HepG2 (cell line): Measurements from ENCODE around the gene C16orf54. TPM values are rescaled to one million over a fixed set of nuclear protein-coding genes. Genes with fewer than 3 reads are reported as not detected.
A peak's percentile ranks its signal among the peaks of the same experiment; 100 is the strongest.

ENCODE experiments used
- ATAC-seq: fragments of 200-7000 bp; cut with Tn5 transposase; 3 replicates; pipeline ENCODE4 v1.9.1; 2020; ENCODE audit warnings: mild to moderate bottlenecking, moderate library complexity
- BruUV-seq: library from RNA; stranded (reverse); fragments of 400-500 nt; replicated peaks from 2 replicates; lab custom pipeline; 2021; lab: Mats Ljungman, UMichigan
- CTCF ChIA-PET: fragments of 300-600 bp; formaldehyde crosslinking; extraction: SDS; loops from one replicate; lab custom pipeline; 2021; ENCODE audit warnings: low total read pairs, inconsistent platforms, low intra/inter-chr PET ratio; lab: Yijun Ruan, JAX
- POLR2A ChIA-PET: fragments of 350-600 bp; sonication (Branson Sonifier 250); formaldehyde crosslinking; loops from one replicate; lab custom pipeline; 2020; ENCODE audit warnings: antibody characterized with exemption, inconsistent platforms; lab: Yijun Ruan, JAX
- DNase-seq: peaks from one replicate; pipeline ENCODE4 v3.0.0-alpha.2; 2015; ENCODE audit warnings: low spot score
- FAIRE-seq: peaks from 3 replicates; lab custom pipeline; 2011; peaks lifted over from hg19 to GRCh38; lab: Jason Lieb, UNC
- H2AFZ ChIP-seq: one replicate; pipeline ENCODE4 v1.6.1; 2011; ENCODE audit warnings: low read length, inconsistent platforms
- H3K27ac ChIP-seq: fragments of 300-600 bp; 3 replicates; pipeline ENCODE4 v1.8.0; 2011; ENCODE audit warnings: mixed run types, mild to moderate bottlenecking, mixed read lengths, low read length, inconsistent platforms; ENCODE audit not compliant: insufficient read depth; ENCODE audit errors: extremely low read length
- H3K27me3 ChIP-seq, 2 experiments: fragments of 200-600 bp in 1 of 2; 2 replicates in 1 of 2; 3 replicates in 1 of 2; pipeline versions ENCODE4 v1.6.0 to v1.8.0; 2011; ENCODE audit warnings: low read length in 2 of 2, mild to moderate bottlenecking in 2 of 2, moderate library complexity in 2 of 2, inconsistent platforms in 1 of 2; ENCODE audit not compliant: insufficient read depth in 2 of 2, control insufficient read depth in 1 of 2
- H3K36me3 ChIP-seq, 2 experiments: fragments of 200-600 bp in 1 of 2; replicated peaks in 1 of 2; 2 replicates in 1 of 2; 3 replicates in 1 of 2; pipeline versions ENCODE4 v1.5.1 to v1.8.0; 2011; ENCODE audit warnings: low read length in 2 of 2, inconsistent platforms in 1 of 2; ENCODE audit not compliant: insufficient read depth in 2 of 2, control insufficient read depth in 1 of 2
- H3K4me1 ChIP-seq: 2 replicates; pipeline ENCODE4 v1.5.1; 2012; ENCODE audit warnings: low read length, inconsistent platforms; ENCODE audit not compliant: insufficient read depth
- H3K4me2 ChIP-seq: 2 replicates; pipeline ENCODE4 v1.6.0; 2011; ENCODE audit warnings: low read depth, low read length, inconsistent platforms
- H3K4me3 ChIP-seq, 3 experiments: fragments of 200-600 bp in 1 of 3; sonication (generic), shearing (Covaris generic) in 1 of 3; replicated peaks in 1 of 3; 2 replicates each; pipeline ENCODE4 v1.5.1; 2011 to 2016; ENCODE audit warnings: low read length in 3 of 3, inconsistent platforms in 2 of 3, low read depth in 2 of 3, mild to moderate bottlenecking in 2 of 3, control low read depth in 1 of 3, mixed read lengths in 1 of 3; ENCODE audit not compliant: insufficient read depth in 1 of 3
- H3K79me2 ChIP-seq: one replicate; pipeline ENCODE4 v1.6.1; 2011; ENCODE audit warnings: low read length, inconsistent platforms; ENCODE audit not compliant: insufficient read depth
- H3K9ac ChIP-seq: 2 replicates; pipeline ENCODE4 v1.6.0; 2011; ENCODE audit warnings: mild to moderate bottlenecking, low read depth, low read length, inconsistent platforms; ENCODE audit not compliant: insufficient read depth
- H3K9me3 ChIP-seq: 2 replicates; pipeline ENCODE4 v1.5.1; 2012; ENCODE audit warnings: mild to moderate bottlenecking, low read length
- H4K20me1 ChIP-seq: 2 replicates; pipeline ENCODE4 v1.6.0; 2011; ENCODE audit warnings: inconsistent platforms, mild to moderate bottlenecking, low read length, moderate library complexity; ENCODE audit not compliant: insufficient read depth
- CEBPG ChIP-seq: IDR thresholded peaks from 2 replicates; pipeline ENCODE4 v1.6.1; 2016
- GLI4 ChIP-seq: sonication (generic); formaldehyde crosslinking; IDR thresholded peaks from 2 replicates; pipeline ENCODE4 v1.5.1; 2020; ENCODE audit warnings: missing genetic modification reagents, mild to moderate bottlenecking, moderate library complexity, borderline replicate concordance
- HMG20B ChIP-seq: conservative IDR thresholded peaks from 2 replicates; pipeline ENCODE4 v1.6.1; 2016; ENCODE audit warnings: missing genetic modification reagents, missing compliant biosample characterization
- ISL2 ChIP-seq: sonication (generic); formaldehyde crosslinking; IDR thresholded peaks from 2 replicates; pipeline ENCODE4 v1.5.0; 2020; ENCODE audit warnings: missing genetic modification reagents
- MAF1 ChIP-seq: sonication (generic); formaldehyde crosslinking; IDR thresholded peaks from 2 replicates; pipeline ENCODE4 v1.5.0; 2020; ENCODE audit warnings: missing genetic modification reagents, borderline replicate concordance
- MAFK ChIP-seq, 2 experiments: IDR thresholded peaks in 1 of 2; conservative IDR thresholded peaks in 1 of 2; 2 replicates each; pipeline ENCODE4 v1.6.1; 2011; ENCODE audit warnings: improper control_type of control experiment in 2 of 2, low read length in 2 of 2
- PHF20 ChIP-seq: sonication (generic); formaldehyde crosslinking; IDR thresholded peaks from 2 replicates; pipeline ENCODE4 v1.5.0; 2020; ENCODE audit warnings: mild to moderate bottlenecking, missing genetic modification reagents
- SALL1 ChIP-seq: sonication (generic); formaldehyde crosslinking; IDR thresholded peaks from 2 replicates; pipeline ENCODE4 v1.8.0; 2022; ENCODE audit warnings: mild to moderate bottlenecking, missing genetic modification reagents
- SP2 ChIP-seq: sonication (generic); formaldehyde crosslinking; IDR thresholded peaks from 2 replicates; pipeline ENCODE4 v1.5.1; 2020; ENCODE audit warnings: mild to moderate bottlenecking, missing genetic modification reagents
- ZFP91 ChIP-seq: sonication (generic); formaldehyde crosslinking; IDR thresholded peaks from 2 replicates; pipeline ENCODE4 v1.9.0; 2022; ENCODE audit warnings: missing genetic modification reagents, mild to moderate bottlenecking, borderline replicate concordance
- WGBS: methylation state at CpG from one replicate; pipeline ENCODE4 v1.1.6; 2017; ENCODE audit warnings: low lambda C conversion rate; 5-methylcytosine and 5-hydroxymethylcytosine counted together
- in situ Hi-C: cut with HindIII; loops from 2 replicates; pipeline ENCODE4 v1.10.0; 2017; ENCODE audit warnings: low pct_unique_long_range_greater_than_20kb; ENCODE audit not compliant: extremely low pct_ligation_motif_present
- intact Hi-C: fragments of 100-400 bp; cut with micrococcal nuclease; formaldehyde crosslinking; loops from one replicate; pipeline ENCODE4 v1.10.0; 2022; ENCODE audit not compliant: unreplicated experiment
- polyA plus RNA-seq, 8 experiments: library from polyadenylated mRNA; depleted of rRNA in 3 of 8; stranded (reverse) in 7 of 8; unstranded in 1 of 8; fragments of >200 nt; fragmentation: Illumina TruSeq in 4 of 8; extraction: Trizol in 4 of 8; gene quantifications; 2 replicates each; pipeline versions ENCODE4 v1.2.1 to v1.2.3, GENCODE V29; 2011 to 2016; ENCODE audit warnings: low read depth in 4 of 8, missing spikeins in 1 of 8, mixed read lengths in 1 of 8; ENCODE audit not compliant: insufficient read depth in 1 of 8
- total RNA-seq, 5 experiments: library from RNA; depleted of rRNA; stranded (reverse); fragments of >200 nt; fragmentation: Illumina TruSeq; extraction: Trizol; gene quantifications; 2 replicates each; pipeline ENCODE4 v1.2.3, GENCODE V29; 2016; ENCODE audit warnings: low read depth in 1 of 5
- TF ChIP-seq, protein P1 (sequence below): sonication (generic); formaldehyde crosslinking; IDR thresholded peaks from 2 replicates; pipeline ENCODE4 v1.5.0; 2020; ENCODE audit warnings: mild to moderate bottlenecking, missing genetic modification reagents
- TF ChIP-seq, protein P2 (sequence below): sonication (generic); formaldehyde crosslinking; IDR thresholded peaks from 2 replicates; pipeline ENCODE4 v1.5.0; 2020; ENCODE audit warnings: mild to moderate bottlenecking, missing genetic modification reagents
- TF ChIP-seq, protein P3 (sequence below): sonication (generic); formaldehyde crosslinking; IDR thresholded peaks from 2 replicates; pipeline ENCODE4 v1.5.0; 2020; ENCODE audit warnings: missing genetic modification reagents
- TF ChIP-seq, protein P4 (sequence below): IDR thresholded peaks from 2 replicates; pipeline ENCODE4 v1.6.1; 2016; ENCODE audit warnings: low read depth

C16orf54 gene
- total and polyA plus RNA-seq, 2 of the 13 experiments (the other 11 are each of a cell fraction or from before 2014, with no cell fraction given) = not detected

DNA sequence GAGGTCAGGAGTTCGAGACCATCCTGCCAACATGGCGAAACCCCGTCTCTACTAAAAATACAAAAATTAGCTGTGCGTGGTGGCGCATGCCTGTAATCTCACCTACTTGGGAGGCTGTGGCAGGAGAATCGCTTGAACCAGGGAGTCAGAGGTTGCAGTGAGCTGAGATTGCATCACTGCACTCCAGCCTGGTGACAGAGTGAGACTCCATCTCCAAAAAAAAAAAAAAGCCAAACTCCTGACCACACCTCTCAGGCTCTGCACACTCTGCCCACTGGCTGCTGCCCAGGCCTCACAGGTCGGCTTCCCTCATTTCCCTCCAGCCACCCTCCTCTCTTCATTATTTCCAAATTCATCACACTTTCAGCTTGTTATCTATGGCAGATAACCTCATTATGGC lies 26.5 kb upstream of the C16orf54 start (continued):
- TF ChIP-seq ZFP91 (0 out of 2 replicates have a peak, but pooled peaks have one; percentile 5), SALL1 (CRISPR knock-in tag) (0 out of 2 replicates have a peak, but pooled peaks have one; percentile 19), CEBPG (peak; percentile 79)
- TF ChIP-seq, protein P1, sequence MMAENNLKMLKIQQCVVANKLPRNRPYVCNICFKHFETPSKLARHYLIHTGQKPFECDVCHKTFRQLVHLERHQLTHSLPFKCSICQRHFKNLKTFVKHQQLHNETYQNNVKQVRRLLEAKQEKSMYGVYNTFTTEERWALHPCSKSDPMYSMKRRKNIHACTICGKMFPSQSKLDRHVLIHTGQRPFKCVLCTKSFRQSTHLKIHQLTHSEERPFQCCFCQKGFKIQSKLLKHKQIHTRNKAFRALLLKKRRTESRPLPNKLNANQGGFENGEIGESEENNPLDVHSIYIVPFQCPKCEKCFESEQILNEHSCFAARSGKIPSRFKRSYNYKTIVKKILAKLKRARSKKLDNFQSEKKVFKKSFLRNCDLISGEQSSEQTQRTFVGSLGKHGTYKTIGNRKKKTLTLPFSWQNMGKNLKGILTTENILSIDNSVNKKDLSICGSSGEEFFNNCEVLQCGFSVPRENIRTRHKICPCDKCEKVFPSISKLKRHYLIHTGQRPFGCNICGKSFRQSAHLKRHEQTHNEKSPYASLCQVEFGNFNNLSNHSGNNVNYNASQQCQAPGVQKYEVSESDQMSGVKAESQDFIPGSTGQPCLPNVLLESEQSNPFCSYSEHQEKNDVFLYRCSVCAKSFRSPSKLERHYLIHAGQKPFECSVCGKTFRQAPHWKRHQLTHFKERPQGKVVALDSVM (CRISPR knock-in tag) = peak; percentile 24; the same call in 1 of the 2 replicates

DNA sequence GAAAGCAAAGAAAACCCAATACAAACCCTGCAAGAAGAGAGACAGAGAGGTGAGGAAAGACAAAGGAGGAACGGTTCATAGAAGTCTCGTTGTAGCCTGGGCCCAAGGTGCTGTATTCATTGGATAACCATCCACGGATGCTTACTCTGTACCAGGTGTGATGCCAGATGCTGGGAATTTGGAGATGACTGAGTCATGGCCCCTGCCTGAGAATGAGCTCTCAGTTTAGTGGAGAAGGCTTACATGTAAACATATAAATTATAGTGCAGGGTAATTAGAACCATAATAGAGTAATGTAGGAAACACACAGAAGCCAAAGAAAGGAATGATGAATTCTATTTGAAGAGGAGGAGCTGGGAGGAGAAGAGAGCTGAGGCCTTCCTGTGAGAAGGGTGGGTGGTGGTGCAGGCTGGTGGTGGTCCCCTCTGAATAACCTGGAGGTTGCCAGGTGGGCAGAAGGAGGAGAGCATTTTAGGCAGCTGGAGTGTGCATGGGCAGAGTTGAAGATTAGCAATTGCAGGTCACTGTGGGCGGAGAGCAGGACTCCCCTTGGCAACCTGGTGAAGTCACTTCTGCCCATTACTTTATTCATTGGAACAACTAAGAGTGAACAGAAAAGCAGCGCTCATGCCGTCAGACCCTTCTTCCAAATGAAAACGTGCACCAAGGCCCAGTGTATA lies 24.6 kb upstream of the C16orf54 start:
- Histone ChIP-seq H2AFZ (no peak overlapping the region), H3K27ac (no peak overlapping the region), H3K27me3 (no peaks in the 10 kb centered on the region; a peak in 1 of 5 replicates), H3K4me2 (no peak overlapping the region), H4K20me1 (no peaks in the 10 kb centered on the region), H3K9me3 (no peaks in the 10 kb centered on the region), H3K79me2 (no peaks in the 10 kb centered on the region), H3K9ac (no peak overlapping the region), H3K4me3 (no peak overlapping the region), H3K4me1 (peaks cover 68% of the 10 kb centered on the region), H3K36me3 (no peaks in the 10 kb centered on the region)
- CTCF ChIA-PET = no interaction called here
- intact Hi-C loops (no loop called here), in situ Hi-C loops (no loop called here)
- no peak for ATAC-seq
- POLR2A ChIA-PET = interaction anchor here (1.1 kb wide), 1 partner anchor 12 kb away, joined by 4 read pairs; no protein-coding TSS in a partner anchor
- DNase-seq = no peak
- no TSS peak for BruUV-seq
- WGBS = 51% methylated on average over 7 of the region's 7 CpGs
- FAIRE-seq = no peak
- TF ChIP-seq MAF1 (no peak), SP2 (CRISPR knock-in tag) (no peak), PHF20 (CRISPR knock-in tag) (no peak), MAFK (conservative IDR thresholded peaks at IDR 0.05 in 1 of 2, IDR thresholded peaks at IDR 0.05 in 1 of 2; ENCODE audit: low read length in 2 of 2) (no peak), ISL2 (CRISPR knock-in tag) (no peak), HMG20B (CRISPR knock-in tag) (no peak), GLI4 (CRISPR knock-in tag) (no peak)
- TF ChIP-seq, protein P2, sequence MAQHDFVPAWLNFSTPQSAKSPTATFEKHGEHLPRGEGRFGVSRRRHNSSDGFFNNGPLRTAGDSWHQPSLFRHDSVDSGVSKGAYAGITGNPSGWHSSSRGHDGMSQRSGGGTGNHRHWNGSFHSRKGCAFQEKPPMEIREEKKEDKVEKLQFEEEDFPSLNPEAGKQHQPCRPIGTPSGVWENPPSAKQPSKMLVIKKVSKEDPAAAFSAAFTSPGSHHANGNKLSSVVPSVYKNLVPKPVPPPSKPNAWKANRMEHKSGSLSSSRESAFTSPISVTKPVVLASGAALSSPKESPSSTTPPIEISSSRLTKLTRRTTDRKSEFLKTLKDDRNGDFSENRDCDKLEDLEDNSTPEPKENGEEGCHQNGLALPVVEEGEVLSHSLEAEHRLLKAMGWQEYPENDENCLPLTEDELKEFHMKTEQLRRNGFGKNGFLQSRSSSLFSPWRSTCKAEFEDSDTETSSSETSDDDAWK (CRISPR knock-in tag) = no peak
- TF ChIP-seq, protein P3, sequence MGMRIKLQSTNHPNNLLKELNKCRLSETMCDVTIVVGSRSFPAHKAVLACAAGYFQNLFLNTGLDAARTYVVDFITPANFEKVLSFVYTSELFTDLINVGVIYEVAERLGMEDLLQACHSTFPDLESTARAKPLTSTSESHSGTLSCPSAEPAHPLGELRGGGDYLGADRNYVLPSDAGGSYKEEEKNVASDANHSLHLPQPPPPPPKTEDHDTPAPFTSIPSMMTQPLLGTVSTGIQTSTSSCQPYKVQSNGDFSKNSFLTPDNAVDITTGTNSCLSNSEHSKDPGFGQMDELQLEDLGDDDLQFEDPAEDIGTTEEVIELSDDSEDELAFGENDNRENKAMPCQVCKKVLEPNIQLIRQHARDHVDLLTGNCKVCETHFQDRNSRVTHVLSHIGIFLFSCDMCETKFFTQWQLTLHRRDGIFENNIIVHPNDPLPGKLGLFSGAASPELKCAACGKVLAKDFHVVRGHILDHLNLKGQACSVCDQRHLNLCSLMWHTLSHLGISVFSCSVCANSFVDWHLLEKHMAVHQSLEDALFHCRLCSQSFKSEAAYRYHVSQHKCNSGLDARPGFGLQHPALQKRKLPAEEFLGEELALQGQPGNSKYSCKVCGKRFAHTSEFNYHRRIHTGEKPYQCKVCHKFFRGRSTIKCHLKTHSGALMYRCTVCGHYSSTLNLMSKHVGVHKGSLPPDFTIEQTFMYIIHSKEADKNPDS (CRISPR knock-in tag) = no peak
- TF ChIP-seq, protein P4, sequence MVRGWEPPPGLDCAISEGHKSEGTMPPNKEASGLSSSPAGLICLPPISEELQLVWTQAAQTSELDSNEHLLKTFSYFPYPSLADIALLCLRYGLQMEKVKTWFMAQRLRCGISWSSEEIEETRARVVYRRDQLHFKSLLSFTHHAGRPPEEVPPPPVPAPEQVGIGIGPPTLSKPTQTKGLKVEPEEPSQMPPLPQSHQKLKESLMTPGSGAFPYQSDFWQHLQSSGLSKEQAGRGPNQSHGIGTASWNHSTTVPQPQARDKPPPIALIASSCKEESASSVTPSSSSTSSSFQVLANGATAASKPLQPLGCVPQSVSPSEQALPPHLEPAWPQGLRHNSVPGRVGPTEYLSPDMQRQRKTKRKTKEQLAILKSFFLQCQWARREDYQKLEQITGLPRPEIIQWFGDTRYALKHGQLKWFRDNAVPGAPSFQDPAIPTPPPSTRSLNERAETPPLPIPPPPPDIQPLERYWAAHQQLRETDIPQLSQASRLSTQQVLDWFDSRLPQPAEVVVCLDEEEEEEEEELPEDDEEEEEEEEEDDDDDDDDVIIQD (CRISPR knock-in tag) = no peak
